HEK293 (cell line): Measurements from ENCODE around the gene SSR1.

Experiments used
- BCL11B ChIP-seq: fragments of 450-650 bp; formaldehyde crosslinking; IDR thresholded peaks from 2 replicates; pipeline ENCODE4 v1.5.1; 2016; ENCODE audit warnings: low read depth, missing biosample characterization, missing genetic modification characterization
- GLIS1 ChIP-seq: fragments of 450-650 bp; formaldehyde crosslinking; IDR thresholded peaks from 2 replicates; pipeline ENCODE4 v1.5.1; 2016; ENCODE audit warnings: missing biosample characterization, missing genetic modification characterization
- KLF9 ChIP-seq: fragments of 450-650 bp; formaldehyde crosslinking; IDR thresholded peaks from 2 replicates; pipeline ENCODE4 v1.5.1; 2016; ENCODE audit warnings: missing biosample characterization, missing genetic modification characterization, low read depth
- OVOL3 ChIP-seq: fragments of 450-650 bp; formaldehyde crosslinking; IDR thresholded peaks from 2 replicates; pipeline ENCODE4 v1.5.1; 2016; ENCODE audit warnings: missing biosample characterization, missing genetic modification characterization
- PRDM1 ChIP-seq: fragments of 450-650 bp; formaldehyde crosslinking; IDR thresholded peaks from 2 replicates; pipeline ENCODE4; 2016; ENCODE audit warnings: missing biosample characterization, missing genetic modification characterization
- PRDM4 ChIP-seq: fragments of 450-650 bp; formaldehyde crosslinking; IDR thresholded peaks from 2 replicates; pipeline ENCODE4 v1.5.1; 2017; ENCODE audit warnings: missing biosample characterization, missing genetic modification characterization
- YY2 ChIP-seq: fragments of 450-650 bp; formaldehyde crosslinking; IDR thresholded peaks from 2 replicates; pipeline ENCODE4 v1.5.1; 2016; ENCODE audit warnings: missing biosample characterization, missing genetic modification characterization
- ZBTB11 ChIP-seq: fragments of 450-650 bp; formaldehyde crosslinking; conservative IDR thresholded peaks from 2 replicates; pipeline ENCODE4 v1.5.1; 2016; ENCODE audit warnings: low read depth, missing biosample characterization, missing genetic modification characterization
- ZBTB17 ChIP-seq: fragments of 450-650 bp; formaldehyde crosslinking; IDR thresholded peaks from 2 replicates; pipeline ENCODE4 v1.5.1; 2016; ENCODE audit warnings: missing biosample characterization, missing genetic modification characterization
- ZBTB44 ChIP-seq: fragments of 450-650 bp; IDR thresholded peaks from 2 replicates; pipeline ENCODE4 v1.5.1; 2018; ENCODE audit warnings: missing biosample characterization, mild to moderate bottlenecking, missing genetic modification characterization
- ZBTB48 ChIP-seq: fragments of 450-650 bp; formaldehyde crosslinking; IDR thresholded peaks from 2 replicates; pipeline ENCODE4 v1.5.1; 2016; ENCODE audit warnings: missing biosample characterization, missing genetic modification characterization
- ZFP3 ChIP-seq: fragments of 450-650 bp; formaldehyde crosslinking; IDR thresholded peaks from 2 replicates; pipeline ENCODE4 v1.5.1; 2016; ENCODE audit warnings: low read depth, missing biosample characterization, missing genetic modification characterization
- ZFP37 ChIP-seq: fragments of 450-650 bp; formaldehyde crosslinking; IDR thresholded peaks from 2 replicates; pipeline ENCODE4 v1.5.1; 2016; ENCODE audit warnings: missing biosample characterization, missing genetic modification characterization
- ZIC2 ChIP-seq: fragments of 450-650 bp; formaldehyde crosslinking; IDR thresholded peaks from 2 replicates; pipeline ENCODE4 v1.5.1; 2016; ENCODE audit warnings: missing biosample characterization, missing genetic modification characterization
- ZNF19 ChIP-seq: fragments of 450-650 bp; formaldehyde crosslinking; IDR thresholded peaks from 2 replicates; pipeline ENCODE4; 2016; ENCODE audit warnings: missing biosample characterization, missing genetic modification characterization, low read depth
- ZNF2 ChIP-seq: fragments of 450-650 bp; formaldehyde crosslinking; IDR thresholded peaks from 2 replicates; pipeline ENCODE4 v1.5.1; 2016; ENCODE audit warnings: missing biosample characterization, missing genetic modification characterization
- ZNF211 ChIP-seq: fragments of 450-650 bp; formaldehyde crosslinking; IDR thresholded peaks from 2 replicates; pipeline ENCODE4 v1.5.1; 2016; ENCODE audit warnings: low read depth, missing biosample characterization, missing genetic modification characterization
- ZNF23 ChIP-seq: fragments of 450-650 bp; formaldehyde crosslinking; IDR thresholded peaks from 2 replicates; pipeline ENCODE4 v1.5.1; 2016; ENCODE audit warnings: missing biosample characterization, missing genetic modification characterization, borderline replicate concordance
- ZNF248 ChIP-seq: fragments of 450-650 bp; formaldehyde crosslinking; IDR thresholded peaks from 2 replicates; pipeline ENCODE4 v1.5.1; 2017; ENCODE audit warnings: missing biosample characterization, missing genetic modification characterization
- ZNF324 ChIP-seq: fragments of 450-650 bp; formaldehyde crosslinking; IDR thresholded peaks from 2 replicates; pipeline ENCODE4 v1.5.1; 2016; ENCODE audit warnings: missing biosample characterization, missing genetic modification characterization
- ZNF350 ChIP-seq: fragments of 450-650 bp; formaldehyde crosslinking; IDR thresholded peaks from 2 replicates; pipeline ENCODE4 v1.5.0; 2017; ENCODE audit warnings: missing biosample characterization, mild to moderate bottlenecking, missing genetic modification characterization
- ZNF394 ChIP-seq: fragments of 450-650 bp; formaldehyde crosslinking; IDR thresholded peaks from 2 replicates; pipeline ENCODE4 v1.5.1; 2016; ENCODE audit warnings: missing biosample characterization, missing genetic modification characterization, mild to moderate bottlenecking, moderate library complexity, borderline replicate concordance
- ZNF398 ChIP-seq: fragments of 450-650 bp; formaldehyde crosslinking; IDR thresholded peaks from 2 replicates; pipeline ENCODE4 v1.5.1; 2017; ENCODE audit warnings: missing biosample characterization, missing genetic modification characterization
- ZNF404 ChIP-seq: fragments of 450-650 bp; formaldehyde crosslinking; IDR thresholded peaks from 2 replicates; pipeline ENCODE4 v1.5.1; 2017; ENCODE audit warnings: missing biosample characterization, missing genetic modification characterization
- ZNF426 ChIP-seq: fragments of 450-650 bp; formaldehyde crosslinking; IDR thresholded peaks from 2 replicates; pipeline ENCODE4 v1.5.1; 2017; ENCODE audit warnings: missing biosample characterization, missing genetic modification characterization, mild to moderate bottlenecking, inconsistent platforms, moderate library complexity
- ZNF514 ChIP-seq: fragments of 450-650 bp; formaldehyde crosslinking; IDR thresholded peaks from 2 replicates; pipeline ENCODE4 v1.5.1; 2016; ENCODE audit warnings: missing biosample characterization, missing genetic modification characterization
- ZNF654 ChIP-seq: fragments of 450-650 bp; formaldehyde crosslinking; IDR thresholded peaks from 2 replicates; pipeline ENCODE4 v1.5.1; 2016; ENCODE audit warnings: low read depth, missing biosample characterization, missing genetic modification characterization
- ZNF660 ChIP-seq: fragments of 450-650 bp; IDR thresholded peaks from 2 replicates; pipeline ENCODE4 v1.5.1; 2018; ENCODE audit warnings: missing biosample characterization, mild to moderate bottlenecking, missing genetic modification characterization
- ZNF707 ChIP-seq: fragments of 450-650 bp; formaldehyde crosslinking; IDR thresholded peaks from 2 replicates; pipeline ENCODE4 v1.5.1; 2016; ENCODE audit warnings: missing biosample characterization, missing genetic modification characterization
- ZNF791 ChIP-seq: fragments of 450-650 bp; formaldehyde crosslinking; IDR thresholded peaks from 2 replicates; pipeline ENCODE4 v1.5.1; 2016; ENCODE audit warnings: missing biosample characterization, missing genetic modification characterization
- ZXDB ChIP-seq: fragments of 450-650 bp; formaldehyde crosslinking; IDR thresholded peaks from 2 replicates; pipeline ENCODE4 v1.5.1; 2016; ENCODE audit warnings: missing biosample characterization, missing genetic modification characterization

SSR1 gene

GRCh38 chr6:7312616-7313504 lies at the start of gene SSR1 (continued):
- 0 out of 2 replicates have a peak, but pooled peaks have one; percentile 12 for TF ChIP-seq ZNF2
- TF ChIP-seq ZNF654, result no peak
- TF ChIP-seq ZFP3, result no peak
- no peak for TF ChIP-seq OVOL3 (tag by site-specific recombination)
- peak; percentile 90 for TF ChIP-seq ZIC2 (tag by site-specific recombination)
- peak; percentile 78 for TF ChIP-seq ZBTB44 (tag by site-specific recombination)
- TF ChIP-seq YY2, result peak; percentile 69
- TF ChIP-seq ZNF350 (tag by site-specific recombination), result no peak
- TF ChIP-seq ZNF426 (tag by site-specific recombination), result no peak
- no peak; the same call in 1 of the 2 replicates for TF ChIP-seq BCL11B
- TF ChIP-seq ZNF791 (tag by site-specific recombination), result no peak
- no peak for TF ChIP-seq ZNF23 (tag by site-specific recombination)
- TF ChIP-seq ZNF394 (tag by site-specific recombination), result peak; percentile 30; the same call in 1 of the 2 replicates
- TF ChIP-seq ZBTB17, result peak; percentile 63
- TF ChIP-seq ZNF398, result no peak
- TF ChIP-seq ZNF324 (tag by site-specific recombination), result peak; percentile 42; the same call in 1 of the 2 replicates
- TF ChIP-seq PRDM1 (tag by site-specific recombination), result no peak
- no peak for TF ChIP-seq ZNF707 (tag by site-specific recombination)
- peak; percentile 98 for TF ChIP-seq KLF9 (tag by site-specific recombination)
- TF ChIP-seq ZXDB (tag by site-specific recombination), result peak; percentile 88
- peak; percentile 27; the same call in 1 of the 2 replicates for TF ChIP-seq GLIS1 (tag by site-specific recombination)
- TF ChIP-seq ZBTB48 (tag by site-specific recombination), result peak; percentile 17; the same call in 1 of the 2 replicates
- TF ChIP-seq ZBTB11 (tag by site-specific recombination), result peak; percentile 74
- TF ChIP-seq ZFP37 (tag by site-specific recombination), result peak; percentile 23; the same call in 1 of the 2 replicates
- 0 out of 2 replicates have a peak, but pooled peaks have one; percentile 19 for TF ChIP-seq PRDM4 (tag by site-specific recombination)
- TF ChIP-seq ZNF211 (tag by site-specific recombination), result no peak
- no peak for TF ChIP-seq ZNF514 (tag by site-specific recombination)
- no peak for TF ChIP-seq ZNF248 (tag by site-specific recombination)
- TF ChIP-seq ZNF19, result no peak
- no peak for TF ChIP-seq ZNF404
- peak; percentile 36; the same call in 1 of the 2 replicates for TF ChIP-seq ZNF660 (tag by site-specific recombination)
